Loucy (cell line): Measurements from ENCODE around the gene KRTAP2-4.
"Not testable (repeated sequence)": the region's sequence is repeated elsewhere in the genome, so short reads cannot be mapped to it uniquely, and the experiment has no call there.

ENCODE experiments used
- H2AFZ ChIP-seq: fragments of 200-600 bp; sonication (generic); 2 replicates; pipeline ENCODE4 v1.6.0; 2016; ENCODE audit warnings: antibody characterized with exemption, mild to moderate bottlenecking, low read length, moderate library complexity
- H3F3A ChIP-seq: fragments of 200-600 bp; 2 replicates; pipeline ENCODE4 v1.6.0; 2016; ENCODE audit warnings: antibody characterized with exemption, low read depth, mild to moderate bottlenecking
- H3K27me3 ChIP-seq: fragments of 200-600 bp; sonication (generic); 2 replicates; pipeline ENCODE4 v1.6.1; 2014; ENCODE audit warnings: low read length, mild to moderate bottlenecking; ENCODE audit not compliant: insufficient read depth, poor library complexity, severe bottlenecking
- H3K36me3 ChIP-seq: fragments of 200-600 bp; sonication (generic); 2 replicates; pipeline ENCODE4 v1.6.1; 2016; ENCODE audit warnings: low read length; ENCODE audit not compliant: insufficient read depth
- H3K4me1 ChIP-seq: fragments of 200-600 bp; sonication (generic); 2 replicates; pipeline ENCODE4 v1.5.1; 2014; ENCODE audit warnings: low read length, mild to moderate bottlenecking; ENCODE audit not compliant: insufficient read depth, poor library complexity, severe bottlenecking
- H3K4me2 ChIP-seq: fragments of 200-600 bp; sonication (generic); 2 replicates; pipeline ENCODE4 v1.6.0; 2014; ENCODE audit warnings: antibody characterized with exemption, low read length, low read depth, mild to moderate bottlenecking; ENCODE audit not compliant: poor library complexity, severe bottlenecking
- H3K4me3 ChIP-seq: fragments of 200-600 bp; sonication (generic); 2 replicates; pipeline ENCODE4 v1.5.1; 2014; ENCODE audit warnings: low read length, mild to moderate bottlenecking, mixed read lengths; ENCODE audit not compliant: poor library complexity, severe bottlenecking
- H3K79me2 ChIP-seq: fragments of 200-600 bp; sonication (generic); 2 replicates; pipeline ENCODE4 v1.6.1; 2014; ENCODE audit warnings: low read length; ENCODE audit not compliant: insufficient read depth
- H3K9ac ChIP-seq: fragments of 200-600 bp; sonication (generic); 2 replicates; pipeline ENCODE4 v1.6.0; 2014; ENCODE audit warnings: mild to moderate bottlenecking, low read depth, low read length, moderate library complexity; ENCODE audit not compliant: poor library complexity, severe bottlenecking
- H3K9me2 ChIP-seq: fragments of 200-600 bp; sonication (generic); replicated peaks from 2 replicates; pipeline ENCODE4 v1.6.1; 2016; ENCODE audit warnings: low read depth, low read length, mixed read lengths
- H3K9me3 ChIP-seq: fragments of 200-600 bp; sonication (generic); 2 replicates; pipeline ENCODE4 v1.6.1; 2014; ENCODE audit warnings: mild to moderate bottlenecking, antibody characterized with exemption, low read length, low read depth; ENCODE audit not compliant: insufficient read depth
- H4K20me1 ChIP-seq: fragments of 200-600 bp; sonication (generic); 2 replicates; pipeline ENCODE4 v1.6.0; 2014; ENCODE audit warnings: antibody characterized with exemption, low read length, mild to moderate bottlenecking; ENCODE audit not compliant: insufficient read depth, poor library complexity, severe bottlenecking
- CTCF ChIP-seq: fragments of 200-600 bp; sonication (generic); conservative IDR thresholded peaks from 2 replicates; pipeline ENCODE4 v1.5.1; 2014; ENCODE audit warnings: mild to moderate bottlenecking, antibody characterized with exemption, low read length
- EZH2phosphoT487 ChIP-seq: fragments of 200-600 bp; IDR thresholded peaks from 2 replicates; pipeline ENCODE4 v1.6.1; 2018; ENCODE audit warnings: antibody characterized with exemption, mild to moderate bottlenecking, moderate library complexity, borderline replicate concordance

Gene KRTAP2-4

GRCh38 chr17:41060052-41060604 is 5.6 kb downstream of the KRTAP2-4 start, which contains the start of gene KRTAP2-3:
TSS of gene KRTAP2-3 (minus strand) at chr17:41060114. CDS start at chr17:41060050, 64 bp downstream.
- H3K4me2 ChIP-seq, result no peak within 1 kb of the TSS
- no peaks in the 10 kb centered on the region for H3K79me2 ChIP-seq

GRCh38 chr17:41059276-41060051 is 6.2 kb downstream of the KRTAP2-4 start:
- H3K36me3 ChIP-seq, H3K9me3 ChIP-seq, H3K4me1 ChIP-seq, H3K4me3 ChIP-seq, H3K9ac ChIP-seq, H3K79me2 ChIP-seq, H3K9me2 ChIP-seq, H3K27me3 ChIP-seq, H4K20me1 ChIP-seq, H3K4me2 ChIP-seq, H2AFZ ChIP-seq, H3F3A ChIP-seq: not testable (repeated sequence)

More at GRCh38 chr17:41060052-41060604, 5.6 kb downstream of the KRTAP2-4 start, which contains the start of gene KRTAP2-3:
- no peak within 1 kb of the TSS for H2AFZ ChIP-seq
- H3K4me1 ChIP-seq, result no peaks in the 10 kb centered on the region
- H3F3A ChIP-seq, result no peaks in the 10 kb centered on the region
- H3K4me3 ChIP-seq, result no peak within 1 kb of the TSS
- H3K9me2 ChIP-seq, result no peaks in the 10 kb centered on the region
- no peaks in the 10 kb centered on the region for H3K27me3 ChIP-seq
- H3K36me3 ChIP-seq, result no peaks in the 10 kb centered on the region
- H3K9ac ChIP-seq, result no peak within 1 kb of the TSS
- no peaks in the 10 kb centered on the region for H4K20me1 ChIP-seq
- no peaks in the 10 kb centered on the region for H3K9me3 ChIP-seq
- TF ChIP-seq EZH2phosphoT487 (no peak), CTCF (no peak)

- Histone ChIP-seq H2AFZ (no peak overlapping the region), H3K36me3 (no peaks in the 10 kb centered on the region), H3K9me3 (no peaks in the 10 kb centered on the region), H3K27me3 (no peaks in the 10 kb centered on the region), H4K20me1 (no peaks in the 10 kb centered on the region), H3K4me2 (no peak overlapping the region), H3K9ac (no peak overlapping the region), H3F3A (no peaks in the 10 kb centered on the region), H3K4me1 (no peaks in the 10 kb centered on the region), H3K79me2 (no peaks in the 10 kb centered on the region), H3K4me3 (no peak overlapping the region), H3K9me2 (no peaks in the 10 kb centered on the region)
- TF ChIP-seq CTCF (no peak), EZH2phosphoT487 (no peak)
Observed at GRCh38 chr17:41058741-41059140, 6.9 kb downstream of the KRTAP2-4 start.

- no peak overlapping the region for H3K4me2 ChIP-seq
- no peaks in the 10 kb centered on the region for H3F3A ChIP-seq
- H3K27me3 ChIP-seq, result no peaks in the 10 kb centered on the region
- H4K20me1 ChIP-seq, result no peaks in the 10 kb centered on the region
- H3K4me3 ChIP-seq, result no peak overlapping the region
- TF ChIP-seq EZH2phosphoT487 (no peak), CTCF (no peak)
- H3K9me3 ChIP-seq, result no peaks in the 10 kb centered on the region
- H3K4me1 ChIP-seq, result peaks cover 5% of the 10 kb centered on the region
- H3K79me2 ChIP-seq, result no peaks in the 10 kb centered on the region
- no peaks in the 10 kb centered on the region for H3K36me3 ChIP-seq
- no peaks in the 10 kb centered on the region for H3K9me2 ChIP-seq
- no peak overlapping the region for H3K9ac ChIP-seq
- no peak overlapping the region for H2AFZ ChIP-seq
Observed at GRCh38 chr17:41057547-41057946, 8.1 kb downstream of the KRTAP2-4 start.

GRCh38 chr17:41055130-41055529 is 10.5 kb downstream of the KRTAP2-4 start, which contains the start of gene KRTAP2-2:
TSS of gene KRTAP2-2 (minus strand) at chr17:41055230. CDS start at chr17:41055211, 19 bp downstream.
- H3K4me2 ChIP-seq, H3K79me2 ChIP-seq, H3K4me1 ChIP-seq, H3K4me3 ChIP-seq, H3K9ac ChIP-seq, H3K9me2 ChIP-seq, H3K9me3 ChIP-seq, H2AFZ ChIP-seq, H4K20me1 ChIP-seq, H3K36me3 ChIP-seq, H3K27me3 ChIP-seq, H3F3A ChIP-seq: not testable (repeated sequence)
